Measurements from ENCODE around the gene LRRC7.

DNA sequence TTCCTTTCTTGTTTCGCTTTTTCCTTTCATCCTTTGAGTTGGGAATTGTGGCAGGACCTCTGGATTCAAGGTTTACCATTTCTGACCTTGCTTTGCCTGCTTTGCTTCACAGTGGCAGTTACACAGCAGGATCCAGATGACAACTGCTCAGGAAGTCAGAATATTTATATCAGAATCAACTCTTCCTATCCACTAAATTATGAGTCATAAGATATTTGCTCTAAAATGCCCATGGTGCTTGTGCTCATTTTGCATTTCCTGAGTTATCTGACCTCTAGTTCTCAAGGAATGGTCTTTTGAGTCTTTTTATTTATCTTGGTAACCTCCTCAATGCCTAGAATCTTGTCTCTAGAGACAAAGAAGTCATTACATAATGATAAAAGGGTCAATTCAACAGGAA, 290.8 kb downstream of the LRRC7 start:
- TF ChIP-seq CTCF (IDR thresholded peaks at IDR 0.05; ENCODE audit: low read length) (no peak), EZH2phosphoT487 (IDR thresholded peaks at IDR 0.05; ENCODE audit: low read length) (no peak)
